ACC112 (cell line): Measurements from ENCODE around the gene PROM2.
"Not testable (repeated sequence)": the region's sequence is repeated elsewhere in the genome, so short reads cannot be mapped to it uniquely, and the experiment has no call there.

ENCODE experiments used
- H2AFZ ChIP-seq: fragments of 200-600 bp; sonication (generic); one replicate; pipeline ENCODE4 v1.6.0; 2017; ENCODE audit warnings: antibody characterized with exemption, low read length; ENCODE audit not compliant: unreplicated experiment
- H3K27ac ChIP-seq: fragments of 200-600 bp; sonication (generic); 2 replicates; pipeline ENCODE4 v1.5.1; 2014; ENCODE audit warnings: low read depth, mild to moderate bottlenecking, antibody characterized with exemption, low read length, moderate library complexity
- H3K27me3 ChIP-seq: fragments of 200-600 bp; sonication (generic); 2 replicates; pipeline ENCODE4 v1.6.1; 2014; ENCODE audit warnings: mild to moderate bottlenecking, antibody characterized with exemption, low read length, moderate library complexity, mixed read lengths; ENCODE audit not compliant: insufficient read depth
- H3K36me3 ChIP-seq: fragments of 200-600 bp; sonication (generic); 2 replicates; pipeline ENCODE4 v1.6.1; 2016; ENCODE audit warnings: mild to moderate bottlenecking, antibody characterized with exemption, low read length, moderate library complexity, mixed read lengths; ENCODE audit not compliant: insufficient read depth
- H3K4me1 ChIP-seq: fragments of 200-600 bp; sonication (generic); one replicate; pipeline ENCODE4 v1.6.1; 2016; ENCODE audit warnings: low read length, mixed read lengths; ENCODE audit not compliant: insufficient read depth, unreplicated experiment, control insufficient read depth
- H3K4me3 ChIP-seq: fragments of 200-600 bp; sonication (generic); 2 replicates; pipeline ENCODE4 v1.5.1; 2014; ENCODE audit warnings: mild to moderate bottlenecking, low read depth, low read length
- H3K79me2 ChIP-seq: fragments of 200-600 bp; sonication (generic); one replicate; pipeline ENCODE4 v1.6.0; 2016; ENCODE audit warnings: low read length; ENCODE audit not compliant: control insufficient read depth, unreplicated experiment, insufficient read depth

The PROM2 gene

DNA sequence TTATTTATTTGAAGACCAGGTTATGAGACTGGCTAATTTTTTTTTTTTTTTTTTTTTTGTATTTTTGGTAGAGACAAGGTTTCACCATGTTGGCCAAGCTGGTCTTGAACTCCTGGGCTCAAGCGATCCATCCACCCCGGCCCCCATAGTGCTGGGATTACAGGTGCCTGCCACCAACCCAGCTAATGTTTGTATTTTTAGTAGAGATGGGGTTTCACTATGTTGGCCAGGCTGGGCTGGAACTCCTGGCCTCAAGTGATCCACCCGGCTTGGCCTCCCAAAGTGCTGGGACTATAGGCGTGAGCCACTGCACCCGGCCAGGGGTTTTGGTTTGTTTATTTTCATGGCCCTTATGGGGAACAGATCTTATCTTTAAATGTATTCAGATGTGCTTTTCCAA, 4.5 kb upstream of the PROM2 start:
- H3K4me3 ChIP-seq, H2AFZ ChIP-seq, H3K4me1 ChIP-seq, H3K36me3 ChIP-seq, H3K27ac ChIP-seq, H3K79me2 ChIP-seq: not testable (repeated sequence)
- H3K27me3 ChIP-seq: peaks cover 16% of the 10 kb centered on the region

DNA sequence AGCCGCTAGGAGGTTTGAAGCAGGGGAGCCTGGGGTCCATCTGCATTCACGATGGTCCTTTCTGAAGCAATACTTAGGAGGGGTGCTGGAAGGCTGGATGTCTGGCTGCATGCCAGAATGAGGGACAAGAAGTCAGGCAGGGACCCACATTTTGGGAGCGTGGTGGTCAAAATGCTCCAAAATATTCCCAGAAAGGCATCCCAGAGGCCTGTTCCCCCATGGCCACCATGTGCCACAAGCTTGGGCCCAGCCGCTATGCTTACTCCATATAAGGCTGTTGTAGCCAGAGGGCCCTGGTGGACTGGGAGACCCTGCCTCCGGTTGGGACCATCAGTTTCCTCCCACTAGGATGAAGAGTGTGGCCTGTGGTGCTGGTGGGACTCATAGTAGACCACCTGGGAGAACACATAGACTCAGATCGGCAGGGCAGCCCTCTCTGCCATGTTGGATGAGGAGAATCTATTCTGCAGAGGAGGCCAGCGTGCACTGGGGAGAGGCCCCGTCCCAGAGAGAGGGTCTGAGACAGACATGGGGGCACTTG, 3.6 kb upstream of the PROM2 start:
- no peaks in the 10 kb centered on the region for H3K79me2 ChIP-seq
- H2AFZ ChIP-seq: no peak overlapping the region
- no peak overlapping the region for H3K27ac ChIP-seq
- H3K4me3 ChIP-seq: no peak overlapping the region
- H3K36me3 ChIP-seq: no peaks in the 10 kb centered on the region
- H3K27me3 ChIP-seq: peaks cover 11% of the 10 kb centered on the region
- H3K4me1 ChIP-seq: no peaks in the 10 kb centered on the region

DNA sequence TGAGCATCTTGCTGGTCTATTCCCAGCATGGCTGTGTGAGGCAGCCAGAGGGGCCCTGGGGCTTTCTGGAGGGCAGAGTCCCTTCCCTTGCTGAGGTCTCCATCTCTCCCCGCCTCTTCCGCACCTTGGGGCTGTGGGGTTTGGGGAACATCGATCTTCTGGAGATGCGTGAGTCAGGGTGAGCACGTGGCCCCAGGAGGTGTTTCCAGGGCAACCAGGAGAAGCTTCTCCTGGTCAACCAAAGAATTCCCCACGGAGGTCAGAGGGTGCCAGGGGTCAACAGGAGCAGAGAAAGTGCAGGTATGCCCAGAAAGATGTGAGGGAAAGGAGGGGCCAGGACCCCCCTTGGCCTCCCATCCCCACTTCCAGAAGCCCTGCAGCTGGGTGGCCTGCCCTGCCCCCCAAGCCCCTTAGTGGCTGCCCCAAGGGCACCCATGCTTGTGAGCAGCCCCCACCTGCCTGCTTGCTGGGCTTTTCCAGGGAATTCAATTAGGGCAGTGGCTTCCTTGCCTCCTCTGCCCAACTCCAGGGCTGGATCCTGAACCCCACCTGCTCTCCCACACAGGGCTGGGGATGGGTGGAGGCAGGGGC, 2.8 kb upstream of the PROM2 start:
- Histone ChIP-seq H3K4me1 (no peaks in the 10 kb centered on the region), H3K79me2 (no peaks in the 10 kb centered on the region), H3K27ac (no peak overlapping the region), H3K36me3 (no peaks in the 10 kb centered on the region), H3K27me3 (peaks cover 6% of the 10 kb centered on the region; the same call in 1 of the 2 replicates), H3K4me3 (no peak overlapping the region), H2AFZ (no peak overlapping the region)

DNA sequence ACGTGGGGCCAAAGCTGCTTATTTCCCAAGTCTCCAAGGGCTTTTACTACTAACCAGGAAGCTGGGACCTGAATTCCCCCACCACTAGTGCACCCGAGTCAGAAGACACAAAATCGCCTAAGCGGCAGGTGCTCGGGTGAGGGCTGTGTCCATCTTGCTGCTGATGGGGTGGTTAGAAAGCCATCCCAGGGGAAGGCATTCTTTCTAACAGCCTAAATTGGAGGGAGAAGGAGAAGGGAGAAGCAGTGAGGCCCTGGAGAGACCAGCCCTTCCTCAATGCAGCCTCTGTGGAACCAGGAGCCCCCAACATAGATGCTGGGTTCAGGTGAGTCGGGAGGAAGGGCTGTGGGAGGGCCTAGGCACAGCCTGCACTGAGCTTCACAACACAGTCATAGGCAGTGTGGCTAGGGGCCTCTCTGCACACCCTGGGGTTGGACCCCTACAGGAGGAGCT, 1.9 kb upstream of the PROM2 start:
- Histone ChIP-seq H3K27me3 (no peaks in the 10 kb centered on the region), H3K27ac (no peak overlapping the region), H3K4me3 (no peak overlapping the region), H3K79me2 (no peaks in the 10 kb centered on the region), H2AFZ (no peak overlapping the region), H3K36me3 (no peaks in the 10 kb centered on the region), H3K4me1 (peaks cover 2% of the 10 kb centered on the region)

DNA sequence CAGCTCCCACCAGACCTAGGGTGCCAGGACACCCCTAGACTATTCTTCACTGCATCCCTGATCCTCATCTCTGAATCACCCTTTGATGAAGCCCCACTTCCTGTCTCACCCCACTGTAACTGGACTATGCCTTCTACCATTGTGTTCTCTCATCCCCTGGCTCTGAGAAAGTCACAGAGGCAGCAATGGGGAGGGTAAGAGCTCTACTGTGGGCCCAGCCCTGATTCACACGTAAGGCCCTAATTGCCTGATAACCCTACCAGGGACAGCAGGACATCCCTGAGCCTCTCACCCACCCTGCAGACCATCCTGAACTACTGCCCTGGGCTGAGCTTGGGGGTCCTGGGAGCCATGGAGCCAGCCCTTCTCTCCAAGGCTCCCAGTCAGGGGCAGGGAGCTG, 1.5 kb upstream of the PROM2 start:
- Histone ChIP-seq H3K4me3 (no peak overlapping the region), H3K36me3 (no peaks in the 10 kb centered on the region), H3K79me2 (no peaks in the 10 kb centered on the region), H2AFZ (no peak overlapping the region), H3K27me3 (no peaks in the 10 kb centered on the region), H3K4me1 (peaks cover 7% of the 10 kb centered on the region), H3K27ac (no peak overlapping the region)

- no peak overlapping the region for H3K4me3 ChIP-seq
- no peaks in the 10 kb centered on the region for H3K79me2 ChIP-seq
- no peaks in the 10 kb centered on the region for H3K36me3 ChIP-seq
- H2AFZ ChIP-seq: no peak overlapping the region
- H3K27ac ChIP-seq: no peak overlapping the region
- peaks cover 16% of the 10 kb centered on the region for H3K4me1 ChIP-seq
- H3K27me3 ChIP-seq: no peaks in the 10 kb centered on the region
Measured at GRCh38 chr2:95273566-95274290, 521 bp upstream of the PROM2 start.

DNA sequence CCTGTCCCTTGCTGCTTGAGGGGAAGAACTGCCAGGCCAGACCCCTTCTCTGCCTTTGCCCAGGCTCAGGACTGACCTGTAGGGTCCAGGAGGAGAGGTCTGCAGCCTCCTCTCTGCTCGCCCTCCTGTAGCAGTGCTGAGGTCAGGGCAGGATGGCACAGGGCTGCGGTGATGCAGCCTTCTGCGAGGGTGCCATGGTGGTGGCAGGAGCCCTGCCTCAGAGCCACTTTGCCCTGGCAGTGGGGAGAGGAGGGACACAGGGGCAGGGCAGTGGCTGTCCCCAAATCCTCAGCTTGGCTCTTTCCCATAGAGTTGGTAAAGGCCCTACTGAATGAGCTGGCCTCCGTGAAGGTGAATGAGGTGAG, 884 bp downstream of the PROM2 start:
- no peak overlapping the region for H2AFZ ChIP-seq
- H3K27ac ChIP-seq: no peak overlapping the region
- no peaks in the 10 kb centered on the region for H3K79me2 ChIP-seq
- H3K4me3 ChIP-seq: no peak overlapping the region
- H3K36me3 ChIP-seq: no peaks in the 10 kb centered on the region
- no peaks in the 10 kb centered on the region for H3K27me3 ChIP-seq
- H3K4me1 ChIP-seq: peaks cover 17% of the 10 kb centered on the region

- H3K27me3 ChIP-seq: no peaks in the 10 kb centered on the region
- H3K27ac ChIP-seq: no peak overlapping the region
- H3K36me3 ChIP-seq: no peaks in the 10 kb centered on the region
- no peaks in the 10 kb centered on the region for H3K79me2 ChIP-seq
- no peak overlapping the region for H3K4me3 ChIP-seq
- H3K4me1 ChIP-seq: peaks cover 17% of the 10 kb centered on the region
- no peak overlapping the region for H2AFZ ChIP-seq
Measured at GRCh38 chr2:95275601-95276243, 1.5 kb downstream of the PROM2 start.

- H3K27me3 ChIP-seq: no peaks in the 10 kb centered on the region
- no peak overlapping the region for H3K4me3 ChIP-seq
- H3K27ac ChIP-seq: no peak overlapping the region
- H2AFZ ChIP-seq: no peak overlapping the region
- peaks cover 17% of the 10 kb centered on the region for H3K4me1 ChIP-seq
- H3K79me2 ChIP-seq: no peaks in the 10 kb centered on the region
- no peaks in the 10 kb centered on the region for H3K36me3 ChIP-seq
Measured at GRCh38 chr2:95276244-95276887, 2.1 kb downstream of the PROM2 start.

DNA sequence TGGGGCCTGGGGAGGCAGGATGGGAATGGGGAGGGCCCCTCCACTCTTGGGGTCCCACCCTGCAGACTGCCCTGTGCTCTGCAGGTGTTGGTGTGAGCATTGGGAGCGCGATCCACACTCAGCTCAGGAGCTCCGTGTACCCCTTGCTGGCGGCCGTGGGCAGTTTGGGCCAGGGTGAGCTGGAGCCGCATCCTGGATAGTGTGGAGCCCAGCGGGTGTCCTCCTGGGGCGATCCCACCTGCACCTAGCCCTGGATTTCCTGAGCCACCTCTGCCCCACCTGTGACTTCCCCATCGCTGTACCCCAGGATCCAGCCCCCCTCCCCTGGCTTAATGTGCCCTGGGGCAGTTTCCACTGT, 2.6 kb downstream of the PROM2 start:
- no peak overlapping the region for H3K4me3 ChIP-seq
- H3K27me3 ChIP-seq: no peaks in the 10 kb centered on the region
- no peak overlapping the region for H2AFZ ChIP-seq
- no peak overlapping the region for H3K27ac ChIP-seq
- H3K79me2 ChIP-seq: no peaks in the 10 kb centered on the region
- no peaks in the 10 kb centered on the region for H3K36me3 ChIP-seq
- peaks cover 17% of the 10 kb centered on the region for H3K4me1 ChIP-seq
